A549 (cell line): ENCODE data around the gene CCDC159. TPM values are rescaled to one million over a fixed set of nuclear protein-coding genes. Genes with fewer than 3 reads are reported as not detected.
"Not testable (repeated sequence)": the region's sequence is repeated elsewhere in the genome, so short reads cannot be mapped to it uniquely, and the experiment has no call there.

ENCODE experiments used
- ATAC-seq, 2 experiments: fragments of 200-7000 bp in 1 of 2; fragments of >200 bp in 1 of 2; cut with Nextera tagmentation in 1 of 2; cut with Tn5 transposase in 1 of 2; 3 replicates each; pipeline versions ENCODE4 v1.8.0 to v1.9.1; 2018 to 2020; ENCODE audit warnings: mild to moderate bottlenecking in 1 of 2, moderate library complexity in 1 of 2
- CTCF ChIA-PET: fragments of 300-600 bp; sonication (Branson Sonifier 250); formaldehyde crosslinking; extraction: SDS; loops from one replicate; lab custom pipeline; 2021; ENCODE audit warnings: antibody characterized with exemption, inconsistent platforms; lab: Yijun Ruan, JAX
- POLR2A ChIA-PET: fragments of 350-600 bp; formaldehyde crosslinking; extraction: SDS; loops from one replicate; lab custom pipeline; 2021; ENCODE audit warnings: antibody characterized with exemption, inconsistent platforms; lab: Yijun Ruan, JAX
- DNase-seq, 2 experiments: peaks; one replicate each; pipeline versions ENCODE4 v3.0.0 to v3.0.0-alpha.2; 2011 to 2016; ENCODE audit warnings: low read depth in 1 of 2, low spot score in 1 of 2
- FAIRE-seq: peaks from 2 replicates; lab custom pipeline; 2011; peaks lifted over from hg19 to GRCh38; lab: Jason Lieb, UNC
- H3K27ac ChIP-seq, 2 experiments: fragments of >200 bp; sonication (Bioruptor Twin); formaldehyde crosslinking; 3 replicates each; pipeline ENCODE4 v1.5.1; 2016 to 2017
- H3K4me1 ChIP-seq: fragments of >200 bp; sonication (Bioruptor Twin); formaldehyde crosslinking; 3 replicates; pipeline ENCODE4 v1.6.1; 2016
- H3K4me2 ChIP-seq: fragments of >200 bp; sonication (Bioruptor Twin); formaldehyde crosslinking; 3 replicates; pipeline ENCODE4 v1.6.1; 2016
- H3K4me3 ChIP-seq: fragments of >200 bp; sonication (Bioruptor Twin); formaldehyde crosslinking; 3 replicates; pipeline ENCODE4 v1.5.1; 2016
- H3K9me3 ChIP-seq: fragments of >200 bp; sonication (Bioruptor Twin); formaldehyde crosslinking; 3 replicates; pipeline ENCODE4 v1.6.1; 2016
- ATOH8 ChIP-seq: fragments of 250-450 bp; sonication (Bioruptor Pico); IDR thresholded peaks from 2 replicates; pipeline ENCODE4 v1.5.0; 2020; ENCODE audit warnings: low read depth, mild to moderate bottlenecking, moderate library complexity
- CEBPB ChIP-seq, 2 experiments: fragments of >200 bp in 1 of 2; sonication (Bioruptor Twin) in 1 of 2; formaldehyde crosslinking in 1 of 2; IDR thresholded peaks; 2 replicates each; pipeline ENCODE4 v1.6.1; 2012 to 2016
- CHD2 ChIP-seq: fragments of 150-350 bp; IDR thresholded peaks from 2 replicates; pipeline ENCODE4 v1.6.1; 2014; ENCODE audit warnings: low read length; ENCODE audit not compliant: partially characterized antibody
- EHMT2 ChIP-seq: fragments of 200-600 bp; sonication (generic); IDR thresholded peaks from 2 replicates; pipeline ENCODE4 v1.6.1; 2016; ENCODE audit warnings: antibody characterized with exemption, low read depth, mild to moderate bottlenecking, moderate library complexity
- FOSL2 ChIP-seq, 2 experiments: fragments of 450-650 bp in 1 of 2; fragments of >200 bp in 1 of 2; sonication (Bioruptor Twin) in 1 of 2; formaldehyde crosslinking; IDR thresholded peaks; 2 replicates each; pipeline versions ENCODE4 v1.5.0 to v1.6.1; 2016 to 2020; ENCODE audit warnings: mild to moderate bottlenecking in 1 of 2, moderate library complexity in 1 of 2
- HES2 ChIP-seq: fragments of >200 bp; sonication (Bioruptor Twin); formaldehyde crosslinking; IDR thresholded peaks from 2 replicates; pipeline ENCODE4 v1.6.1; 2016
- HEYL ChIP-seq: fragments of 250-450 bp; sonication (Bioruptor Pico); IDR thresholded peaks from 2 replicates; pipeline ENCODE4 v1.8.0; 2021; ENCODE audit warnings: mild to moderate bottlenecking, moderate library complexity
- HMGXB4 ChIP-seq: fragments of 250-450 bp; sonication (Bioruptor Pico); IDR thresholded peaks from 2 replicates; pipeline ENCODE4 v1.5.0; 2021; ENCODE audit warnings: mild to moderate bottlenecking, moderate library complexity, borderline replicate concordance
- JUNB ChIP-seq: fragments of >200 bp; sonication (Bioruptor Twin); formaldehyde crosslinking; IDR thresholded peaks from 2 replicates; pipeline ENCODE4 v1.6.1; 2016
- MAZ ChIP-seq: fragments of 150-350 bp; IDR thresholded peaks from 2 replicates; pipeline ENCODE4 v1.6.1; 2014; ENCODE audit warnings: antibody characterized with exemption, low read depth, low read length, borderline replicate concordance
- NPAS2 ChIP-seq: fragments of 250-450 bp; sonication (Bioruptor Pico); IDR thresholded peaks from 2 replicates; pipeline ENCODE4 v1.8.0; 2022; ENCODE audit warnings: mild to moderate bottlenecking, moderate library complexity, borderline replicate concordance
- NR3C1 ChIP-seq: fragments of >200 bp; sonication (Bioruptor Twin); formaldehyde crosslinking; IDR thresholded peaks from 3 replicates; pipeline ENCODE4 v1.6.1; 2017
- RARB ChIP-seq: fragments of 250-450 bp; sonication (Bioruptor Pico); IDR thresholded peaks from 2 replicates; pipeline ENCODE4 v1.8.0; 2021; ENCODE audit warnings: mild to moderate bottlenecking, moderate library complexity
- RFX5 ChIP-seq: fragments of 450-650 bp; IDR thresholded peaks from 2 replicates; pipeline ENCODE4 v1.7.1; 2014; ENCODE audit warnings: antibody characterized with exemption, mild to moderate bottlenecking, moderate library complexity
- RNF2 ChIP-seq: fragments of 200-600 bp; sonication (generic); IDR thresholded peaks from 2 replicates; pipeline ENCODE4 v1.6.1; 2016; ENCODE audit warnings: low read depth, mild to moderate bottlenecking, antibody characterized with exemption, moderate library complexity, borderline replicate concordance
- TP53 ChIP-seq: fragments of 250-450 bp; sonication (Bioruptor Pico); IDR thresholded peaks from 2 replicates; pipeline ENCODE4 v1.5.0; 2021; ENCODE audit warnings: mild to moderate bottlenecking, moderate library complexity
- ZC3H11A ChIP-seq: fragments of 450-650 bp; IDR thresholded peaks from 2 replicates; pipeline ENCODE4 v1.6.1; 2014; ENCODE audit warnings: antibody characterized with exemption, mild to moderate bottlenecking
- ZFP36 ChIP-seq: fragments of 450-650 bp; IDR thresholded peaks from 2 replicates; pipeline ENCODE4 v1.6.1; 2014; ENCODE audit warnings: borderline replicate concordance; ENCODE audit not compliant: partially characterized antibody
- WGBS: methylation state at CpG from one replicate; pipeline ENCODE4 v1.1.6; 2017; ENCODE audit errors: missing lambda C conversion rate; 5-methylcytosine and 5-hydroxymethylcytosine counted together
- polyA plus RNA-seq, 4 experiments: library from polyadenylated mRNA; depleted of rRNA in 3 of 4; stranded (reverse); fragments of >200 nt; fragmentation: RNase III in 1 of 4; extraction: RNeasy Plus Mini Kit Qiagen cat#74134 plus additional on column Dnase treatment in 1 of 4; gene quantifications; 2 replicates in 3 of 4; 3 replicates in 1 of 4; pipeline ENCODE4 v1.2.3, GENCODE V29; 2011 to 2017
- TF ChIP-seq, protein P1 (sequence below): fragments of >200 bp; sonication (Bioruptor Twin); formaldehyde crosslinking; IDR thresholded peaks from 3 replicates; pipeline ENCODE4 v1.6.1; 2016

CCDC159 gene
- polyA plus RNA-seq, 2 of the 4 experiments (the other 2 are of a cell fraction), result 8.4 to 11.3 TPM

- no peak overlapping the region for H3K4me2 ChIP-seq
- ATAC-seq (no peak), FAIRE-seq (no peak), DNase-seq (no peak)
- H3K4me1 ChIP-seq, result no peaks in the 10 kb centered on the region
- H3K4me3 ChIP-seq, result no peak overlapping the region
- POLR2A ChIA-PET, result interaction anchor here (0.7 kb wide), 1 partner anchor 33 kb away, joined by 3 read pairs; the partner anchor contains the start of gene RAB3D
- no peak for TF ChIP-seq CHD2
- no peak for TF ChIP-seq HEYL (CRISPR knock-in tag)
- TF ChIP-seq RNF2, result no peak
- CTCF ChIA-PET, result interaction anchor here (0.7 to 3.0 kb wide), 3 partner anchors 11 to 75 kb away, joined by 3 to 8 read pairs (median 6); partner anchors contain the start of gene TSPAN16
- WGBS, result 62% methylated on average over 9 of the region's 9 CpGs
- H3K27ac ChIP-seq, result no peak overlapping the region
- H3K9me3 ChIP-seq, result no peaks in the 10 kb centered on the region
Measured at GRCh38 chr19:11306337-11306736, 40.0 kb upstream of the CCDC159 start.

DNA sequence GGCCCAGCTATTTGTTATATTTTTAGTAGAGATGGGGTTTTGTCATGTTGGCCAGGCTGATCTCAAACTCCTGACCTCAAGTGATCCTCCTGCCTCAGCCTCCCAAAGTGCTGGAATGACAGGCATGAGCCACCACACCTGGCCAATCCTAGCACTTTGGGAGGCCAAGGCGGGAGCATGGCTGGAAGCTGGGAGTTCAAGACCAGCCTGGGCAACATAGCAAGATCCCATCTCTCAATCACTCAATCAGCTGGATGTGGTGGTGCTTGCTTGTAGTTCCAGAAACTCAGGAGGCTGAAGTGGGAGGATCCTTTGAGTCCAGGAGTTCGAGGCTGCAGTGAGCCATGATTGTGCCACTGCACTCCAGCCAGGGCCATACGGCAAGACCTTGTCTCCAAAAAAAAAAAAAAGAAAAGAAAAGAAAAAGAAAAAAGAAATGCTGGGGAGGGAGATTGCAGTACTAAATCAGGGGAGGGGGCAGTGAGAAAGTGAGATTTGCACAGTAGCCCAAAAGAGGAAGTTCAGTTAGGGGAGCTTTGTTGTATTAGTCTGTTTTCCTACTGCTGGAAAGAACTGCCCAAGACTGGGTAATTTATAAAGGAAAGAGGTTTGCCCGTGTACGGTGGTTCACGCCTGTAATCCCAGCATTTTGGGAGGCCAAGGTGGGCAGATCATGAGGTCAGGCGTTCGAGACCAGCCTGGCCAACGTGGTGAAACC, 25.9 kb upstream of the CCDC159 start:
- H3K4me3 ChIP-seq, ATAC-seq, DNase-seq, FAIRE-seq, H3K4me2 ChIP-seq, H3K9me3 ChIP-seq, H3K27ac ChIP-seq: not testable (repeated sequence)
- peaks cover 42% of the 10 kb centered on the region for H3K4me1 ChIP-seq
- ChIA-PET POLR2A (interaction anchor here (0.7 kb wide), 1 partner anchor 8 kb away, joined by 3 read pairs; no protein-coding TSS in a partner anchor), CTCF (interaction anchor here (0.6 to 2.0 kb wide), 5 partner anchors 23 to 62 kb away, joined by 3 to 7 read pairs (median 6); no protein-coding TSS in a partner anchor)
- WGBS, result 94% methylated on average over 9 of the region's 9 CpGs

- Histone ChIP-seq H3K27ac (peak overlapping the region in 1 of 2 experiments; percentile 89; a peak in 2 of 6 replicates), H3K4me3 (no peak overlapping the region), H3K4me2 (no peak overlapping the region), H3K4me1 (peaks cover 42% of the 10 kb centered on the region), H3K9me3 (no peaks in the 10 kb centered on the region)
- TF ChIP-seq ZFP36 (peak; percentile 15), CEBPB (IDR thresholded peaks at IDR 0.05) (no peak)
- POLR2A ChIA-PET, result interaction anchor here (0.7 kb wide), 1 partner anchor 9 kb away, joined by 3 read pairs; no protein-coding TSS in a partner anchor
- no peak for ATAC-seq
- no peak for DNase-seq
- FAIRE-seq, result no peak
- 87% methylated on average over 14 of the region's 14 CpGs for WGBS
- CTCF ChIA-PET, result interaction anchor here (0.7 to 2.0 kb wide), 5 partner anchors 27 to 385 kb away, joined by 3 to 7 read pairs (median 6); no protein-coding TSS in a partner anchor
Measured at GRCh38 chr19:11321191-11322126, 24.9 kb upstream of the CCDC159 start.

DNA sequence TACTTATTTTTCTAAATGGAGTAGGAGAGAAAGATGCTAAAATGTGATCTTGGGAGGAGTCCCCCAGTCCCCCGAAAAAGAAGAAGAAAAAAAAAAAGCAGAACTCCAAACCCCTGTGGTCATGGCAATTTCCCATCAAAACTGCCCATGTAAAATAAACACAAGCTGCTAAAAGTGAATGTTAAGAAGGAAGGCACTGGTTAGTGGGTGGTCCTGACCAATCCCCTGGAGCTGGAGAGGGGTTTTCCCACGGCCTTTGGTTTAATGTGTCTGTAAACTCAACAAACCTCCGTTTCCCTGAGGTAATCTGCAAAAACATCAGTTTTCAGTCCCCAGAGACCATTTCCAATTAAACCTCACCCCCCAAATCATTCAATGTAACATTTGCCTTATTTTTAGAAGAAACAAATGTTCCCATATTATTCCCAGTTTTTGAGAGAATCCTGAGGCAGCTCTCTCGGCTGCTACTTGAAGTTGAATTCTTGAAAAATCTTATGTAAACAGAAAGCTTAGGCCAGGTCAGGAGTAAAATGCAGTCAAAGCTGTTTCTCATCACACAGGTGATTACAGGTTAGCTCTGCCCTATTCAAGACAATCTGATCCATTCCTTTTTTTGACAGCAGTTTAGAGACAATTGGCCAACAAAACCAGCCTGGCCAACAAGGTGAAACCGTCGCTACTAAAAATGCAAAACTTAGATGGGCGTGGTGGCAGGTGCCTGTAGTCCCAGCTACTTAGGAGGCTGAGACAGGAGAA, 23.9 kb upstream of the CCDC159 start:
- ChIA-PET CTCF (interaction anchor here (0.6 to 2.0 kb wide), 6 partner anchors 28 to 386 kb away, joined by 3 to 6 read pairs (median 4); partner anchors contain the start of gene ELAVL3), POLR2A (interaction anchor here (0.9 kb wide), 1 partner anchor 53 kb away, joined by 3 read pairs; no protein-coding TSS in a partner anchor)
- Histone ChIP-seq H3K4me1 (peaks cover 42% of the 10 kb centered on the region), H3K4me3 (no peak overlapping the region), H3K4me2 (peak overlapping the region; percentile 11; the same call in 1 of the 3 replicates), H3K27ac (peak overlapping the region; percentile 79 to 89; a peak in 4 of 6 replicates), H3K9me3 (no peaks in the 10 kb centered on the region)
- FAIRE-seq (no peak), DNase-seq (no peak), ATAC-seq (no peak)
- 72% methylated on average over 7 of the region's 7 CpGs for WGBS
- TF ChIP-seq ZC3H11A (no peak), HES2 (no peak), RARB (no peak), EHMT2 (no peak), JUNB (no peak), TP53 (CRISPR knock-in tag) (no peak), HMGXB4 (CRISPR knock-in tag) (no peak), ATOH8 (no peak), RFX5 (no peak), NR3C1 (no peak), HEYL (CRISPR knock-in tag) (no peak), FOSL2 (IDR thresholded peaks at IDR 0.05) (no peak), FOSL2 (CRISPR knock-in tag; IDR thresholded peaks at IDR 0.05) (no peak), MAZ (no peak), NPAS2 (CRISPR knock-in tag) (no peak)
- TF ChIP-seq, protein P1, sequence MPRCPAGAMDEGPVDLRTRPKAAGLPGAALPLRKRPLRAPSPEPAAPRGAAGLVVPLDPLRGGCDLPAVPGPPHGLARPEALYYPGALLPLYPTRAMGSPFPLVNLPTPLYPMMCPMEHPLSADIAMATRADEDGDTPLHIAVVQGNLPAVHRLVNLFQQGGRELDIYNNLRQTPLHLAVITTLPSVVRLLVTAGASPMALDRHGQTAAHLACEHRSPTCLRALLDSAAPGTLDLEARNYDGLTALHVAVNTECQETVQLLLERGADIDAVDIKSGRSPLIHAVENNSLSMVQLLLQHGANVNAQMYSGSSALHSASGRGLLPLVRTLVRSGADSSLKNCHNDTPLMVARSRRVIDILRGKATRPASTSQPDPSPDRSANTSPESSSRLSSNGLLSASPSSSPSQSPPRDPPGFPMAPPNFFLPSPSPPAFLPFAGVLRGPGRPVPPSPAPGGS, result no peak
